GOT3 (cell line): ENCODE results near the gene SFXN1.

Source experiments
- DNase-seq: peaks from one replicate; lab custom pipeline; 2025; ENCODE audit warnings: mixed read lengths; lab: John Stamatoyannopoulos, UW

Gene SFXN1

GRCh38 chr5:175466700-175467318 lies 11.6 kb upstream of the SFXN1 start:
- no peak for DNase-seq

- DNase-seq: no peak
Measured at GRCh38 chr5:175467983-175468690, 10.2 kb upstream of the SFXN1 start.

GRCh38 chr5:175468892-175469291 lies 9.5 kb upstream of the SFXN1 start:
- no peak for DNase-seq

- DNase-seq: no peak
Measured at GRCh38 chr5:175469916-175470315, 8.4 kb upstream of the SFXN1 start.

GRCh38 chr5:175470781-175471180 lies 7.6 kb upstream of the SFXN1 start:
- no peak for DNase-seq

- DNase-seq: no peak
Measured at GRCh38 chr5:175471196-175471595, 7.2 kb upstream of the SFXN1 start.

GRCh38 chr5:175471628-175472027 lies 6.7 kb upstream of the SFXN1 start:
- DNase-seq: no peak

GRCh38 chr5:175472378-175472777 lies 6.0 kb upstream of the SFXN1 start:
- no peak for DNase-seq

- no peak for DNase-seq
Measured at GRCh38 chr5:175475248-175475647, 3.1 kb upstream of the SFXN1 start.

GRCh38 chr5:175477440-175477839 lies 920 bp upstream of the SFXN1 start:
- no peak for DNase-seq

- DNase-seq: no peak
Measured at GRCh38 chr5:175478008-175478383, 364 bp upstream of the SFXN1 start.

GRCh38 chr5:175479125-175479881 lies 943 bp downstream of the SFXN1 start:
- DNase-seq: no peak

GRCh38 chr5:175483337-175483736 lies 5.0 kb downstream of the SFXN1 start:
- DNase-seq: no peak

- DNase-seq: no peak
Measured at GRCh38 chr5:175484322-175484721, 6.0 kb downstream of the SFXN1 start.

- no peak for DNase-seq
Measured at GRCh38 chr5:175484829-175485228, 6.5 kb downstream of the SFXN1 start.

- DNase-seq: no peak
Measured at GRCh38 chr5:175485631-175486030, 7.3 kb downstream of the SFXN1 start.

- no peak for DNase-seq
Measured at GRCh38 chr5:175487514-175488222, 9.3 kb downstream of the SFXN1 start.

GRCh38 chr5:175489693-175490443 lies 11.5 kb downstream of the SFXN1 start:
- no peak for DNase-seq

- DNase-seq: no peak
Measured at GRCh38 chr5:175491223-175491622, 12.9 kb downstream of the SFXN1 start.

GRCh38 chr5:175493260-175493659 lies 14.9 kb downstream of the SFXN1 start:
- DNase-seq: no peak

- no peak for DNase-seq
Measured at GRCh38 chr5:175493726-175494125, 15.4 kb downstream of the SFXN1 start.
